Right lobe of liver (tissue), 6 donors: ENCODE data around the gene MBNL2. TPM values are rescaled to one million over a fixed set of nuclear protein-coding genes. Genes with fewer than 3 reads are reported as not detected.
A peak's percentile ranks its signal among the peaks of the same experiment; 100 is the strongest.

Source experiments
- ATAC-seq, 4 donors: fragments of 200-7000 bp; cut with Tn5 transposase; one replicate each; pipeline ENCODE4 v1.9.1; 2020; ENCODE audit warnings: mild to moderate bottlenecking in 4 of 4, moderate library complexity in 4 of 4
- DNase-seq, 3 donors: peaks; one replicate each; pipeline ENCODE4 v3.0.0-alpha.2; 2020
- H3K27ac ChIP-seq, 3 donors: fragments of 200-600 bp; one replicate each; pipeline ENCODE4 v1.8.0; 2022
- H3K27me3 ChIP-seq, 2 donors: fragments of 200-600 bp; one replicate each; pipeline ENCODE4 v1.8.0; 2022
- H3K36me3 ChIP-seq, 4 donors: fragments of 200-600 bp; sonication (generic) in 1 of 4; one replicate each; pipeline versions ENCODE4 v1.5.1 to v1.8.0; 2017 to 2022; ENCODE audit warnings: control low read depth in 1 of 4
- H3K4me1 ChIP-seq, 4 donors: fragments of 200-600 bp; sonication (generic) in 1 of 4; one replicate each; pipeline versions ENCODE4 v1.5.1 to v1.8.0; 2017 to 2022; ENCODE audit warnings: control low read depth in 1 of 4
- H3K4me3 ChIP-seq, 3 donors: fragments of 200-600 bp; one replicate each; pipeline ENCODE4 v1.8.0; 2022
- H3K9me3 ChIP-seq, 4 donors: fragments of 200-600 bp; sonication (generic) in 1 of 4; one replicate each; pipeline versions ENCODE4 v1.5.1 to v1.8.0; 2017 to 2022; ENCODE audit warnings: control low read depth in 1 of 4
- CTCF ChIP-seq, 4 donors: fragments of 200-600 bp in 3 of 4; fragments of 450-650 bp in 1 of 4; IDR thresholded peaks; one replicate each; pipeline versions ENCODE4 v1.5.1 to v1.8.0; 2016 to 2022; ENCODE audit warnings: antibody characterized with exemption in 4 of 4, mild to moderate bottlenecking in 2 of 4
- POLR2A ChIP-seq: fragments of 450-650 bp; IDR thresholded peaks from one replicate; pipeline ENCODE4 v1.6.1; 2017; ENCODE audit warnings: antibody characterized with exemption, mild to moderate bottlenecking
- WGBS: methylation state at CpG from one replicate; pipeline ENCODE4 v1.1.6; 2018; ENCODE audit warnings: low coverage, low lambda C conversion rate; ENCODE audit not compliant: insufficient coverage; ENCODE audit errors: missing lambda C conversion rate; 5-methylcytosine and 5-hydroxymethylcytosine counted together
- intact Hi-C, 2 donors: fragments of 100-400 bp; cut with DNase I; formaldehyde crosslinking; loops; one replicate each; pipeline versions ENCODE4 v1.11.2 to v1.14.1; 2022
- total RNA-seq, 6 experiments: library from RNA; depleted of rRNA in 2 of 6; stranded (reverse); fragments of >200 nt in 2 of 6; fragmentation: NEBNext Ultra II Directional in 3 of 6; extraction: Animal tissue kit (Norgen Biotek cat#: 25700) in 3 of 6; gene quantifications; one replicate each; pipeline versions ENCODE4 v1.1.0 to v1.2.4, GENCODE V29; 2016 to 2023
- donor health status: DM: no; HTN: yes; CAD: no.
- donor health status: DM: no; HTN: no; CAD: no.
- donor health status: DM: no; HTN: no; CAD: no.
- donor health status: DM: no; HTN: yes; CAD: no.
- donor health status: DM: no; HTN: yes; CAD: no.

Gene MBNL2
- total RNA-seq, 6 experiments from 2014 or later = 30.3 to 135 (median 81.5) TPM

GRCh38 chr13:97246596-97247158 is 24.5 kb downstream of the MBNL2 start:
- intact Hi-C loops = no loop called here
- H3K4me1 ChIP-seq = peaks cover 0 to 76% (median 38%) of the 10 kb centered on the region in 4 donors
- H3K36me3 ChIP-seq = no peaks in the 10 kb centered on the region
- no peak overlapping the region for H3K4me3 ChIP-seq
- no peaks in the 10 kb centered on the region for H3K9me3 ChIP-seq
- TF ChIP-seq POLR2A = no peak
- TF ChIP-seq CTCF (IDR thresholded peaks at IDR 0.05) = no peak
- no peak for DNase-seq
- 60% methylated on average over 7 of the region's 7 CpGs for WGBS
- H3K27ac ChIP-seq = no peak overlapping the region
- ATAC-seq = no peak
- H3K27me3 ChIP-seq = no peaks in the 10 kb centered on the region

DNA sequence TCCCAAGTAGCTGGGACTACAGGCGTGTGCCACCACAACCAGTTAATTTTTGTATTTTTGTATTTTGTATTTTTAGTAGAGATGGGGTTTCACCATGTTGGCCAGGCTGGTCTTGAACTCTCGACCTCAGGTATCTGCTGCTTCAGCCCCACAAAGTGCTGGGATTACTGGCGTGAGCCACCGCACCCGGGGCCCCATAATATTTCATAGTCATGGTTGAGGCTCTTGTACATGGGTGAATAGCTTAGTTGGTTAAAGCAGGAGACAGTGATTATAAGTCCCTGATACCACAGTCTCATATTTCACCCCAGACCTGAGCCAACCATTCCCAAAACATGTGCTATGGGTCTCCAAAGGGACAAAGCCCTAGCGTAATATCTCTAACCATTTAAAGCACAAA is 26.1 kb downstream of the MBNL2 start:
- TF ChIP-seq POLR2A = no peak
- TF ChIP-seq CTCF (IDR thresholded peaks at IDR 0.05) = no peak
- no peaks in the 10 kb centered on the region for H3K9me3 ChIP-seq
- no peak for DNase-seq
- WGBS = 98% methylated on average over 6 of the region's 6 CpGs
- H3K27ac ChIP-seq = peak overlapping the region in 2 of 3 donors; percentile 12 to 39
- intact Hi-C loops = no loop called here
- no peaks in the 10 kb centered on the region for H3K27me3 ChIP-seq
- no peak for ATAC-seq
- H3K4me3 ChIP-seq = no peak overlapping the region
- no peaks in the 10 kb centered on the region for H3K36me3 ChIP-seq
- peaks cover 0 to 71% (median 33%) of the 10 kb centered on the region in 4 donors for H3K4me1 ChIP-seq

DNA sequence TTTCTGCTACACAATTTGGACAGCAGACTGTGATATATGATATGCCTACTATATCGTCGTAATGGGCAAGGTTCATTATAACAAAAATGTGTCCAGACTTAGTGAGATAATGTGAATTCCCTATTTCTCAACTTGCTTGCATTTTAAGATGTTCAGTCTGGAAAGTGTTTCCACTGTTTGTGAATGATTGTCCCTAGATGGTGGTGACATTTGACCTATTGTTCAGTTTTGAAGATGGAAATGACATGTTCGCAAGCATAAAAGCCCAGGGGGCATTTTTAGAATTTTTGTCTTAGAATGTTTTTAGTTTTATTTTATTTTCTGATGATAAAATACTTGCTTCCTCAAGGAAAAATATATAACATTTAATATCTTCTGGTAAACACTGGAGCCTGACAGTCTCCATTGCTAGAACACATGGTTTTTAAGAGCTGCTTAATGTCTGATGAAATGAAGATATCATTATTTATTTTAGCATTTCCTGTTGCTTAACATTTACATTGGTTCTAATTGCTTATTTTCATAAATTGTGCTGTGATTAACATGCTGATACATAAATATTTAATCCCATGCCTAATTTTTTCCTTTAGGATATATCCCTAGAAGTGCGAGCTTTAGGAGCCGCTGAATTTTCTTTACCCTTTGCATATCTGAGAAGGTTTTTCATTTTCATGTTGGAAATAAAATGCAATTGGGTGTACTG is 27.1 kb downstream of the MBNL2 start:
- DNase-seq (no peak), ATAC-seq (peak in 3 of 4 donors; percentile 9 to 59 (median 30))
- H3K36me3 ChIP-seq = no peaks in the 10 kb centered on the region
- TF ChIP-seq POLR2A (no peak), CTCF (IDR thresholded peaks at IDR 0.05) (no peak)
- peak overlapping the region in 2 of 3 donors; percentile 21 to 39 for H3K27ac ChIP-seq
- intact Hi-C loops = no loop called here
- H3K9me3 ChIP-seq = no peaks in the 10 kb centered on the region
- H3K4me1 ChIP-seq = peaks cover 0 to 61% (median 28%) of the 10 kb centered on the region in 4 donors
- 50% methylated on average over 5 of the region's 5 CpGs for WGBS
- no peak overlapping the region for H3K4me3 ChIP-seq
- no peaks in the 10 kb centered on the region for H3K27me3 ChIP-seq

- WGBS = 41% methylated on average over 3 of the region's 3 CpGs
- Histone ChIP-seq H3K27ac (peak overlapping the region; percentile 10 to 39 (median 21)), H3K9me3 (no peaks in the 10 kb centered on the region)
These were observed 27.8 kb downstream of the MBNL2 start for GRCh38 chr13:97249796-97250495.

More at GRCh38 chr13:97249796-97250495, 27.8 kb downstream of the MBNL2 start:
- Histone ChIP-seq H3K4me1 (peaks cover 0 to 59% (median 27%) of the 10 kb centered on the region in 4 donors), H3K36me3 (no peaks in the 10 kb centered on the region), H3K27me3 (no peaks in the 10 kb centered on the region), H3K4me3 (no peak overlapping the region)
- intact Hi-C loops = no loop called here
- ATAC-seq (peak in 2 of 4 donors; percentile 18 to 36), DNase-seq (no peak)
- TF ChIP-seq CTCF (IDR thresholded peaks at IDR 0.05) (no peak), POLR2A (no peak)
